Activated CD4-positive, CD25-positive, alpha-beta regulatory T cell treated with anti-CD3 and anti-CD28 coated beads, Interleukin-2, amount 50 U/mL, for 16 hours (primary cell): Measurements from ENCODE around the gene NAA11.
"Not testable (repeated sequence)": the region's sequence is repeated elsewhere in the genome, so short reads cannot be mapped to it uniquely, and the experiment has no call there.

Source experiments
- DNase-seq: peaks from one replicate; pipeline ENCODE4 v3.0.0-alpha.2; 2020; ENCODE audit warnings: low read depth, low spot score

Gene NAA11

DNA sequence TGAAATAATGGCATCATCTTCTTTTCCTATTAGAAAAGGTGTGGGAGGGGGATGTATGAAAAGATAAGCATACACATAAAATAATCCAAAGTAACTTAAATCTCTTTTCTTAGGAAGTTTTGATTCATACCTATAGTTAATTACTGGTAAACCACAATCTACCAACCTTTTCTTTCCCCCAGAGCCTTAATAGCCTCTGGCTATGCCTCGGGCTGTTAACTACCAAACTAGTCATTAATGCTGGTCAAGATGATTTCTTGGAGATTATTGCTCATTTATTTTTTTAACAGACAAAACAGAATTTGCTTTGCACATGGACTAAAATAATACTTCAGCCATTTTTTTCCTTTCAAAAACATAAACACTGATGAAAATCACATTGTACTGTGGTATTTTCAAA is 16.9 kb downstream of the NAA11 start:
- no peak for DNase-seq

- no peak for DNase-seq
Measured at GRCh38 chr4:79308137-79308536, 17.7 kb downstream of the NAA11 start.

- no peak for DNase-seq
Measured at GRCh38 chr4:79306795-79307194, 19.1 kb downstream of the NAA11 start.

DNA sequence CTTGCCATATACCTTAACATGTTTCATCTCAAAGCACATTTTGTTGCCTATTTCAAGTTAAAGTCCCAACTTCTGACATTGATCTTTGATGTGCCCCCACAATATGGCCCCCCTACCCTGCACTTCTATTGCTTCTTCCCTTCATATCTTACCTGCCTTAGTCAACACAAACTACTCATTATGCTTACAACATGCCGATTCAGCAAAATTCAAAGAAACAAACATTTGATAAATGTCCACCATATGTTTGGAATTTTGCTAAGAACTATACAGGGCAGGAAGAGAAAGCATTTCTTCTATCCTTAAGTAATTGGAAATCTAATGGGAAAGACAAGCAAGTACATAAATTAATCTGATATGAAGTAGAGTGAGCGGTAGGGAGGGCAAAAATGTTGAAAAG is 25.6 kb downstream of the NAA11 start:
- DNase-seq = no peak

GRCh38 chr4:79298484-79298883 is 27.4 kb downstream of the NAA11 start:
- DNase-seq = no peak

GRCh38 chr4:79298027-79298426 is 27.8 kb downstream of the NAA11 start:
- DNase-seq = no peak

GRCh38 chr4:79297479-79297878 is 28.4 kb downstream of the NAA11 start:
- DNase-seq = no peak

- DNase-seq = no peak
Measured at GRCh38 chr4:79296768-79297428, 29.0 kb downstream of the NAA11 start.

DNA sequence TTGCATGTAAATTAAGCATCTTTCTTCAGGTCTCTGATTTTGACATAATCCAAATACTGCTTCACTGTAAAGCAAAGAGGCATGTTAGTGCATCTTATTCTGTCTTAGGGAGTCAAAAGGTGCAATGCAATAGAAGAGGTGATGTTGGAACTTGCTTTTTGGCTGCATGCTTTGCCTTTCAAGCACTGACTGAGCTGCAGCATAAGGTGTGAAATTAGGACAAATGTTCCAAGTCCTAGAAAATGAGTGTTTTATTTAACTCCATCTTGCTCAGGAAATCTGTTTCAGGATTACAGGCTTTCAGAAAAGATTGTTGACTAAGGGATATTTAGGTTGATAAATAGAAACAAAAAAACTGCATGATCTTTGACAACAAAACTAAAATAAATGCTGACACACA is 30.8 kb downstream of the NAA11 start:
- DNase-seq = no peak

DNA sequence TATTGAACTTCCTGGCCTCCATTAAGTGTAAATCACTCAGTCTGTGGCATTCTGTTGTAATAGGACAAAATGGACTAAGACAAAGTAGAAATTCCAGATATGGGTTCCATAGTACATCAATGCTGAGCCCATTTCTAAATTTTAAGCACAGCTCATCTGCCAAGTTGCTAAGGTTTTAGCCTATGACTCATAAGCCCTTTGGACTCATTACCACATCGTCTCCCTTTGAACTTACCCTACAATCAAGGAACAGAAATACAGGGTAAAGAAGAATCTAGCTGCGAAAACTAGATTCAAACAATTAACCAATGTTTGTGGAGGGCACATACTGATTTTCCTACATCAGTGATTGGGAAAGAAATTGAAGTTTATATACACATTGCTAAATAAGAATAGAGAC is 31.8 kb downstream of the NAA11 start:
- no peak for DNase-seq

DNA sequence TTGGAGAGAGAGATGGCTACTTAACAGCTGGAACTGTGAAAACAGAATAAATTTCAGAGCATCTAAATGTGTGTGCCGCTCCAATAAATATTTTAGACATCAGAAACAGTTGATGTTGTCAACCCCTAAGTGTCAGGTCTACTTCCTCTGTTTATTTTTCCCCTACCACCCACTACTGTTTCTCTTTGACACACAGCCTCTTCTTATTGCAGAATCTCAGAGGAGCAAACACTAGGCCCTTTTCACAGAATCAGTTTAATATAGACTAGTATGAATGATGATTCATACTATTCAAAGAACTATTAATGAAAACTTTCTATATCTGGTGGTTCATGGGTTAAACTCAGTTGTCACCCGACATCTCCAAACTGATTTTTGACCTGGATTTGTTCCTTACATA is 33.9 kb downstream of the NAA11 start:
- no peak for DNase-seq

- no peak for DNase-seq
Measured at GRCh38 chr4:79290376-79290775, 35.5 kb downstream of the NAA11 start.

- DNase-seq = no peak
Measured at GRCh38 chr4:79288185-79288584, 37.7 kb downstream of the NAA11 start.

- DNase-seq = no peak
Measured at GRCh38 chr4:79287718-79288117, 38.1 kb downstream of the NAA11 start.

DNA sequence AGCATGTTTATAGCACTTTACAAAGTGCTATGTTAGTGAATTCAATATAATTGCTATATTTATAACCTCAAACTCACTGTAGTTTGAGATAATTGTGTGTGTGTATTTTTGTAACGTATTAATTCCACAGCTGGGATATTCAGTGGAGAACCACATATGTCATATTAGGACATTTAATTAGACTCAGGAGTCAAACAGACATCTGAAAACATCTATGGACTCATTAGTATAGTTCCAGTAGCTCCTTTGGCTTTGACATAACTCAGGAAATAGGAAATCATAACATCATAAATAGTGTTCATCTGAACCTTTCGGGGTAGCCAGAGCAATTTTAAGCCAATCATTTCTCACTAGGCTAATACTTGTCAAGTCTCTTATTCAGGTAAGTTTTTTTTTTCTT is 38.8 kb downstream of the NAA11 start:
- no peak for DNase-seq

DNA sequence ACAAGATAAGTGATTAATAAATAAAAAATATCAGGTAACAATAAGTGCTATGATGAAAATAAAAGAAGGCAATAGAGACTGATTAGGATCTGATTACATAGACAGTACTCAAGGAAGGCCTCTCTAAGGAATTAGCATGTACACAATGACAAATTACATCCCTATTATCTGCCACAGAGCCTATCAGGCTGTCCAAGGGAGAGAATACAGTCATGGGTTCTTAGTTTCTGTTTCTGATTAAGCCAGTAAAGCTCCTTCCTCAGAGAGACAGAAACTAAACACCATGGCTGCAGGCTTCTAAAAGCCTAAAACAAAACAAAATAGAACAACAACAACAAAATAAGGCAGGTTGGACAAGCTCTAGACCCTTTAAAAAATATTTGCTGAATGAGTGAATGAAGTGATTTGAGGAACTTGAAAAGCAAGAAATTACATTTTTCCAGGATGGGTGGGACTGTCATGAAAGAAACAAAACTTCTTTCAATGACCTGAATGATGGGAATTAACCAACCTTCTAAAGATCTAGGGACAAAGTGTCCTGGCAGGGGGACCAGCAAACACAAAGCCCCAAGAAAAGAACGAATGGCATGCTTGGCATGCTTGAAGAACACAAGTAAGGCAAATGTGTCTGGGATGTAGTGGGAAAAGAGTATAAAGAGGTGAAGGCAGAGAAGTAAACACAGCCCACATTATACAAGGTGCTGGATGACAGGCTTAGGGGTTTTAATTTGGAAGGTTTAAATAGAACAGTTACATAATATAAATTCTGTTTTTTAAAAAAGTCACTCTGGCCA is 44.1 kb downstream of the NAA11 start:
- no peak for DNase-seq

- not testable (repeated sequence) for DNase-seq
Measured at GRCh38 chr4:79277467-79277866, 48.4 kb downstream of the NAA11 start.

DNA sequence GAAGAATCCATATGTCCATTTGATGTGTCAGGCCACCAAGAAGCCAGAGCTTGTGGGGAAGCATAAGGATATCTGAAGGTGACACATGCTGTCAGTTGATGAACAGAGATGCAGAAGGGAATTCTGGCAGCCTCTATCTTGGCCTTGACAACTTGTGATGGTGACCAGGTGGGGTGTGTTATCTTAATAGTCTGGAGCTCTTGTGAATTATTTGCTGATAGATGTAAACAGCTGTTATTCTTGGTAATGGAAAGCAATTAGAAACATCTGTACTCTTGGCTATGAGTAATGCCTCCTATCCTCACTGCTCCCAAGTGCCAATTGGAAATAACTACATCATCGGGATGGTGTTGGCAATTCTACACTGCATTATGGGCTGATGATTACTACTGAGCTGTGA is 51.9 kb downstream of the NAA11 start:
- no peak for DNase-seq

GRCh38 chr4:79272761-79273160 is 53.1 kb downstream of the NAA11 start:
- no peak for DNase-seq

GRCh38 chr4:79272126-79272525 is 53.7 kb downstream of the NAA11 start:
- no peak for DNase-seq

GRCh38 chr4:79267671-79268070 is 58.2 kb downstream of the NAA11 start:
- no peak for DNase-seq
